ENCODE measurements around the gene FAM13A. TPM values are rescaled to one million over a fixed set of nuclear protein-coding genes. Genes with fewer than 3 reads are reported as not detected.
A peak's percentile ranks its signal among the peaks of the same experiment; 100 is the strongest.

Gene FAM13A
- total and polyA plus RNA-seq, 2 of the 4 experiments (the other 2 are of a cell fraction), result 13.1 to 22.0 TPM

DNA sequence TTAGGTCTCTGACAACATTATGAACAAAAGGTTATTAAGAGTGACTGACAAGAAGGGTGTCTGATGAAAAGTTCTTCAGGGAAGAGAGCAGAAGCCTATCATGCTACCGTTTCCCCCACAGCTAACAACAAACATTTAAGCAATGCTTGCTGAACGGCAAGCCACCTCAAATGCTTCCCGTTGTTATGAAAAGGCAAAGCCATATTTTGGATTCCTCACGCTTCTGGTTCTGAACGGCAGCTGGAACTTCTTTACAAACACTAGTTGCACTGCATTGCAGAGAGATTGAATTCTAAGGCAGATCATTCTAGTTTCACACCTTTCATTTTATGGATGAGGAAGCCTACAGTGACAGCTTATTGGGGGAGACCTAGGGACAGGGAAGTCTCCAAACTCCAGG, 310.8 kb downstream of the FAM13A start:
- Histone ChIP-seq H4K20me1 (ENCODE audit: insufficient read depth, low read length) (no peaks in the 10 kb centered on the region), H2BK20ac (ENCODE audit: low read depth, low read length) (no peak overlapping the region), H3K27ac (ENCODE audit: insufficient read depth, low read length) (no peak overlapping the region; the same call in 1 of the 2 replicates), H3K9me3 (ENCODE audit: control insufficient read depth, insufficient read depth, low read length) (no peaks in the 10 kb centered on the region), H4K5ac (ENCODE audit: low read depth, low read length) (no peak overlapping the region), H2BK120ac (ENCODE audit: low read depth, low read length) (no peak overlapping the region), H3K4me3 (ENCODE audit: insufficient read depth, low read depth, low read length) (no peak overlapping the region), H3K4me2 (ENCODE audit: low read depth, low read length) (no peak overlapping the region), H3K56ac (ENCODE audit: extremely low read depth, insufficient read depth, low read length) (no peak overlapping the region), H3K4ac (ENCODE audit: low read depth, low read length) (no peak overlapping the region), H2BK5ac (ENCODE audit: low read depth, low read length, poor library complexity, severe bottlenecking) (no peak overlapping the region), H4K8ac (ENCODE audit: low read depth in 2 of 2, low read length in 2 of 2) (no peak overlapping the region), H3K36me3 (ENCODE audit: control insufficient read depth, insufficient read depth, low read length) (peaks cover 34% of the 10 kb centered on the region), H3K27me3 (ENCODE audit: control insufficient read depth, insufficient read depth, low read length) (no peaks in the 10 kb centered on the region), H4K91ac (ENCODE audit: insufficient read depth, low read depth, low read length) (no peak overlapping the region), H2AFZ (replicated peaks; ENCODE audit: low read length, poor library complexity) (no peak overlapping the region), H2AK9ac (replicated peaks; ENCODE audit: low read depth, low read length, poor library complexity) (no peak overlapping the region), H3K23ac (ENCODE audit: low read depth, low read length) (no peak overlapping the region), H3K14ac (replicated peaks; ENCODE audit: low read depth, low read length) (peak overlapping the region; percentile 22; the same call in 1 of the 2 replicates), H3K9ac (ENCODE audit: low read depth, low read length) (no peak overlapping the region), H3K79me1 (ENCODE audit: low read depth in 1 of 2, low read length in 2 of 2) (no peaks in the 10 kb centered on the region; a peak in 1 of 4 replicates), H2BK15ac (ENCODE audit: low read depth, low read length) (no peak overlapping the region), H3K18ac (ENCODE audit: low read depth, low read length) (no peak overlapping the region), H2AK5ac (ENCODE audit: low read depth, low read length) (no peak overlapping the region; the same call in 1 of the 2 replicates), H3K4me1 (ENCODE audit: control insufficient read depth, insufficient read depth, low read length) (peaks cover 5% of the 10 kb centered on the region), H3K9me1 (ENCODE audit: insufficient read depth, low read length) (peaks cover 9% of the 10 kb centered on the region)
- whole genome bisulfite sequencing, 2 experiments (ENCODE audit: extremely low coverage in 2 of 2, insufficient read length in 1 of 2), result no CpG with 5 or more reads among the region's 5 CpGs
- DNase-seq (peak; percentile 35), ATAC-seq (ENCODE audit: low read depth) (peak; percentile 44)
- dilution Hi-C loops (cut with HindIII; ENCODE audit: low sequenced_read_pairs, unreplicated experiment), result no loop called here
- intact Hi-C loops (cut with micrococcal nuclease), result no loop called here
- CTCF ChIA-PET, result interaction anchor here (0.7 to 1.2 kb wide), 3 partner anchors 9 to 73 kb away, joined by 3 read pairs; no protein-coding TSS in a partner anchor
- POLR2A ChIA-PET (ENCODE audit: unreplicated experiment), result no interaction called here
- no peak for TF ChIP-seq SMC3 (IDR thresholded peaks at IDR 0.05; ENCODE audit: low read depth, low read length)
- no peak for TF ChIP-seq RAD21 (IDR thresholded peaks at IDR 0.05; ENCODE audit: low read length)
- no peak for TF ChIP-seq POLR2A (IDR thresholded peaks at IDR 0.05; ENCODE audit: low read depth, low read length)
- TF ChIP-seq MXI1 (IDR thresholded peaks at IDR 0.05; ENCODE audit: borderline replicate concordance, low read depth, low read length), result no peak
- no peak for TF ChIP-seq BHLHE40 (IDR thresholded peaks at IDR 0.05; ENCODE audit: low read depth, low read length)
- TF ChIP-seq, protein P1, sequence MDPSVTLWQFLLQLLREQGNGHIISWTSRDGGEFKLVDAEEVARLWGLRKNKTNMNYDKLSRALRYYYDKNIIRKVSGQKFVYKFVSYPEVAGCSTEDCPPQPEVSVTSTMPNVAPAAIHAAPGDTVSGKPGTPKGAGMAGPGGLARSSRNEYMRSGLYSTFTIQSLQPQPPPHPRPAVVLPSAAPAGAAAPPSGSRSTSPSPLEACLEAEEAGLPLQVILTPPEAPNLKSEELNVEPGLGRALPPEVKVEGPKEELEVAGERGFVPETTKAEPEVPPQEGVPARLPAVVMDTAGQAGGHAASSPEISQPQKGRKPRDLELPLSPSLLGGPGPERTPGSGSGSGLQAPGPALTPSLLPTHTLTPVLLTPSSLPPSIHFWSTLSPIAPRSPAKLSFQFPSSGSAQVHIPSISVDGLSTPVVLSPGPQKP (IDR thresholded peaks at IDR 0.05; ENCODE audit: borderline replicate concordance, low read depth, low read length), result no peak
- no peak for TF ChIP-seq CHD1 (IDR thresholded peaks at IDR 0.05; ENCODE audit: low read depth, low read length)
- no peak for TF ChIP-seq FOS (IDR thresholded peaks at IDR 0.05; ENCODE audit: low read depth, low read length)
- no peak for TF ChIP-seq MAFK (IDR thresholded peaks at IDR 0.05; ENCODE audit: low read depth, low read length)
- TF ChIP-seq RFX5 (IDR thresholded peaks at IDR 0.05; ENCODE audit: low read depth, low read length), result no peak
- TF ChIP-seq, protein P2, sequence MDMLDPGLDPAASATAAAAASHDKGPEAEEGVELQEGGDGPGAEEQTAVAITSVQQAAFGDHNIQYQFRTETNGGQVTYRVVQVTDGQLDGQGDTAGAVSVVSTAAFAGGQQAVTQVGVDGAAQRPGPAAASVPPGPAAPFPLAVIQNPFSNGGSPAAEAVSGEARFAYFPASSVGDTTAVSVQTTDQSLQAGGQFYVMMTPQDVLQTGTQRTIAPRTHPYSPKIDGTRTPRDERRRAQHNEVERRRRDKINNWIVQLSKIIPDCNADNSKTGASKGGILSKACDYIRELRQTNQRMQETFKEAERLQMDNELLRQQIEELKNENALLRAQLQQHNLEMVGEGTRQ (IDR thresholded peaks at IDR 0.05; ENCODE audit: low read depth, low read length), result no peak
- no peak for TF ChIP-seq RCOR1 (IDR thresholded peaks at IDR 0.05; ENCODE audit: insufficient replicate concordance, low read length)
- no peak for TF ChIP-seq CTCF (conservative IDR thresholded peaks at IDR 0.05; ENCODE audit: low read depth, low read length)
- TF ChIP-seq NFE2L2 (IDR thresholded peaks at IDR 0.05; ENCODE audit: low read depth, low read length), result no peak
- no peak for TF ChIP-seq CEBPB (IDR thresholded peaks at IDR 0.05; ENCODE audit: low read depth, low read length)
- TF ChIP-seq MAZ (IDR thresholded peaks at IDR 0.05; ENCODE audit: borderline replicate concordance, low read depth, low read length), result no peak
- BruUV-seq (replicated peaks), result no TSS peak
- in situ Hi-C loops (cut with MboI; ENCODE audit: low sequenced_read_pairs), result no loop called here

Data from IMR-90 (cell line).